ENCODE measurements around the gene SMYD3.

Gene SMYD3

DNA sequence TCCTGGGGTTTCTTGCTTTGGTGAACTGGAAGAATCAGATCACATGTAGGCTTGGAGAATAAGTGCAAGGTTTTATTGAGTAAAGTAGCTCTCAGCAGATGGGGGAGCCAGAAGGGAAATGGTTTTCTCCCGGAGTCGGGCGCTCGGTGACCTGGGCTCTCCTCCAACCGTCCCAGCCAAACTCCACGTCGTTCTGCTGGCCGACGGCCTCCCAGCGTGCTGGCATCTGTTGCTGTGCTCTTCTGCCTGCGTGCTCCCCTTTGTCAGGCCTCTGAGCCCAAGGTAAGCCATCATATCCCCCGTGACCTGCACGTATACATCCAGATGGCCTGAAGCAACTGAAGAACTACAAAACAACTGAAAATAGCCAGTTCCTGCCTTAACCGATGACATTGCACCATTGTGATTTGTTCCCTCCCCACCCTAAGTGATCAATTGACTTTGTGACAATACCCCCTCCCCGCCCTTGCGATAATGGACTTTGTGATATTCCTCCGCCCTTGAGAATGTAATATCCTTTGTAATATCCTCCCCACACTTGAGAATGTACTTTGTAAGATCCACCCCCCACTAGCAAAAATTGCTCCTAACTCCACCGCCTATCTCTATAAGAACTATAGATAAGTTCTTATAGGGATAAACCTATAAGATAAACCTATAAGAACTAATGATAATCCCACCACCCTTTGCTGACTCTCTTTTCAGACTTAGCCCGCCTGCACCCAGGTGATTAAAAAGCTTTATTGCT lies 88.3 kb downstream of the SMYD3 start:
- Histone ChIP-seq H3K79me2 (ENCODE audit: insufficient read depth, low read length) (0 out of 2 replicates have a peak, but pooled peaks cover 3% of the 10 kb centered on the region), H3K4me3 (ENCODE audit: insufficient read depth, low read length, poor library complexity, severe bottlenecking) (no peak overlapping the region), H3K36me3 (ENCODE audit: low read length) (no peaks in the 10 kb centered on the region), H3K4me2 (ENCODE audit: low read depth, low read length, poor library complexity, severe bottlenecking) (no peak overlapping the region), H3K9me2 (replicated peaks; ENCODE audit: insufficient read depth, low read length) (no peaks in the 10 kb centered on the region), H3K9ac (ENCODE audit: low read length) (no peak overlapping the region), H4K20me1 (ENCODE audit: low read depth, low read length) (0 out of 2 replicates have a peak, but pooled peaks cover 4% of the 10 kb centered on the region), H3K9me3 (ENCODE audit: insufficient read depth, low read length) (no peaks in the 10 kb centered on the region), H3K27ac (ENCODE audit: low read depth, low read length) (no peak overlapping the region), H3F3A (ENCODE audit: insufficient read depth) (no peaks in the 10 kb centered on the region), H2AFZ (ENCODE audit: low read depth, low read length, severe bottlenecking) (no peak overlapping the region), H3K27me3 (ENCODE audit: low read length) (no peaks in the 10 kb centered on the region)
- no peak for TF ChIP-seq EZH2phosphoT487 (conservative IDR thresholded peaks at IDR 0.05; ENCODE audit: low read length)
- TF ChIP-seq, protein P1, sequence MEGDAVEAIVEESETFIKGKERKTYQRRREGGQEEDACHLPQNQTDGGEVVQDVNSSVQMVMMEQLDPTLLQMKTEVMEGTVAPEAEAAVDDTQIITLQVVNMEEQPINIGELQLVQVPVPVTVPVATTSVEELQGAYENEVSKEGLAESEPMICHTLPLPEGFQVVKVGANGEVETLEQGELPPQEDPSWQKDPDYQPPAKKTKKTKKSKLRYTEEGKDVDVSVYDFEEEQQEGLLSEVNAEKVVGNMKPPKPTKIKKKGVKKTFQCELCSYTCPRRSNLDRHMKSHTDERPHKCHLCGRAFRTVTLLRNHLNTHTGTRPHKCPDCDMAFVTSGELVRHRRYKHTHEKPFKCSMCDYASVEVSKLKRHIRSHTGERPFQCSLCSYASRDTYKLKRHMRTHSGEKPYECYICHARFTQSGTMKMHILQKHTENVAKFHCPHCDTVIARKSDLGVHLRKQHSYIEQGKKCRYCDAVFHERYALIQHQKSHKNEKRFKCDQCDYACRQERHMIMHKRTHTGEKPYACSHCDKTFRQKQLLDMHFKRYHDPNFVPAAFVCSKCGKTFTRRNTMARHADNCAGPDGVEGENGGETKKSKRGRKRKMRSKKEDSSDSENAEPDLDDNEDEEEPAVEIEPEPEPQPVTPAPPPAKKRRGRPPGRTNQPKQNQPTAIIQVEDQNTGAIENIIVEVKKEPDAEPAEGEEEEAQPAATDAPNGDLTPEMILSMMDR (IDR thresholded peaks at IDR 0.05; ENCODE audit: insufficient read depth, low read length, poor library complexity, severe bottlenecking), result no peak

DNA sequence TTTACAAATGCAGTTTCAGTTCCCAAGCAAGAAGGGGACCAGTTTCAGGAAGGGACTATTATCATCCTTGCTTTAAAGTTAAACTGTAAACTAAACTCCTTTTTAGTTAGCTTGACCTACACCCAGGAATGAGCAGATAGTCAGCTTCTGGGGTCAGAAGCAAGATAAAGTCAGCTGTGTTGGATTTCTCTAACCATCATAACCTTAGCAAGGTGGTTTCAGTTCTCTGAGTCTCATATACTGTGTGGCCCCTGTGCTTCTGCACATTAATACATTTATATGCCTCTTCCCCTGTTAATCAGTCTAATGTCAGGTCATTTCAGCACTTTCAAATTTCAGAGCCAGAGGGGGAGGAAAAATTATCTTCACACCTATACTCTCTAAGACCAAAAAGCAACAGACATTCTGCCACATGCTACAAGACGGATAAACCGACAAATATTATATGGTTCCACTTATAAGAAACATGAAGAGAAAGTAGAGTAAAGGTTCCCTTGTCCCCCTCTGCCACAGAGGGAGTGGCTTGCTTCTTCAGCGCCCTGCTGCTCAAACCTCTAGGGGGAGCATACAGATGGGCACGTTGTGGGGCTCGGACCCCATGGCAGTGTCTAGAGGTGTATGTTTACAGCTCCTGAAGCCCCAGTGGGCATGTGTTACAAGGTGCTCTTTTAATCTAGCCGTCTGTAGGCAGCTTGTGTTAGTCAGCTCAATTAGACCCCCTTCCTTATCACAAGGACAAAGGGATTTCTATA lies 89.1 kb downstream of the SMYD3 start:
- H3K9me2 ChIP-seq (replicated peaks; ENCODE audit: insufficient read depth, low read length), result no peaks in the 10 kb centered on the region
- no peak for TF ChIP-seq EZH2phosphoT487 (conservative IDR thresholded peaks at IDR 0.05; ENCODE audit: low read length)
- TF ChIP-seq, protein P1 (IDR thresholded peaks at IDR 0.05; ENCODE audit: insufficient read depth, low read length, poor library complexity, severe bottlenecking), result no peak
- no peaks in the 10 kb centered on the region for H3F3A ChIP-seq (ENCODE audit: insufficient read depth)
- no peaks in the 10 kb centered on the region for H3K36me3 ChIP-seq (ENCODE audit: low read length)
- H3K4me3 ChIP-seq (ENCODE audit: insufficient read depth, low read length, poor library complexity, severe bottlenecking), result no peak overlapping the region
- H4K20me1 ChIP-seq (ENCODE audit: low read depth, low read length), result 0 out of 2 replicates have a peak, but pooled peaks cover 4% of the 10 kb centered on the region
- H3K79me2 ChIP-seq (ENCODE audit: insufficient read depth, low read length), result 0 out of 2 replicates have a peak, but pooled peaks cover 3% of the 10 kb centered on the region
- H3K9ac ChIP-seq (ENCODE audit: low read length), result no peak overlapping the region
- no peak overlapping the region for H3K27ac ChIP-seq (ENCODE audit: low read depth, low read length)
- H2AFZ ChIP-seq (ENCODE audit: low read depth, low read length, severe bottlenecking), result no peak overlapping the region
- no peak overlapping the region for H3K4me2 ChIP-seq (ENCODE audit: low read depth, low read length, poor library complexity, severe bottlenecking)
- H3K27me3 ChIP-seq (ENCODE audit: low read length), result no peaks in the 10 kb centered on the region
- no peaks in the 10 kb centered on the region for H3K9me3 ChIP-seq (ENCODE audit: insufficient read depth, low read length)

DNA sequence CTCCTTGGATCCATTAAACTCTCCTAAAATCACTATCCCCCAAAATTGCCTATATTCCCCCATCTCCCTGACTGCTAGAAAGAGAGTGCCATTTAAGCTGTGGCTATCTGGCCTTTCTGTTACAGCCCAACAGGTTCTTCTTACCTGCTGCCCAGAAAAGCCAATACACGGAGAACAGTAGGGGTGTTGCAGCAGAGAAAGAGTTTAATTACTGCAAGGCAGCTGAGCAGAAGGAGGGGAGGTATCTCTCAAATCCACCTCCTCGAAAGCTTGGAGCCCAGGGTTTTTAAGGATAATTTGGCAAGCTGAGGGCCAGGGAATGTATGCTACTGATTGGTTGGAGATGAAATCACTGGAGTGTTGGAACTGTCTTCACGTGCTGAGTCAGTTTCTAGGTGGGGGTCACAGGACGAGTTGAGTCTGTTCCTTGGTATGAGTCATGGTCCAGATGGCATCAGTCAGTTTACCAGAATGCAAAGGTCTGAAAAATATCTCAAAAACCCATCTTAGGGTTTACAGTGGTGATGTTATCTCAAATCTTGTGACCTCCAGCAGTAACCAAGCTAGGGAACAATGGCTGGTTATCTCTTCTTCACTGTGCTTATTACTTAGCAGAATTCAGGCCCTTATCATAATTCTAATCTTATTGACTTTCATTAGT lies 89.8 kb downstream of the SMYD3 start:
- Histone ChIP-seq H3K4me2 (ENCODE audit: low read depth, low read length, poor library complexity, severe bottlenecking) (no peak overlapping the region), H3K27ac (ENCODE audit: low read depth, low read length) (no peak overlapping the region)

More for the DNA sequence above, 89.8 kb downstream of the SMYD3 start:
- no peaks in the 10 kb centered on the region for H3K36me3 ChIP-seq (ENCODE audit: low read length)
- 0 out of 2 replicates have a peak, but pooled peaks cover 4% of the 10 kb centered on the region for H4K20me1 ChIP-seq (ENCODE audit: low read depth, low read length)
- H3K79me2 ChIP-seq (ENCODE audit: insufficient read depth, low read length), result no peaks in the 10 kb centered on the region
- no peaks in the 10 kb centered on the region for H3K27me3 ChIP-seq (ENCODE audit: low read length)
- H3K9me2 ChIP-seq (replicated peaks; ENCODE audit: insufficient read depth, low read length), result no peaks in the 10 kb centered on the region
- TF ChIP-seq, protein P1 (IDR thresholded peaks at IDR 0.05; ENCODE audit: insufficient read depth, low read length, poor library complexity, severe bottlenecking), result no peak
- TF ChIP-seq EZH2phosphoT487 (conservative IDR thresholded peaks at IDR 0.05; ENCODE audit: low read length), result no peak
- no peak overlapping the region for H3K4me3 ChIP-seq (ENCODE audit: insufficient read depth, low read length, poor library complexity, severe bottlenecking)
- no peaks in the 10 kb centered on the region for H3F3A ChIP-seq (ENCODE audit: insufficient read depth)
- H2AFZ ChIP-seq (ENCODE audit: low read depth, low read length, severe bottlenecking), result no peak overlapping the region
- H3K9me3 ChIP-seq (ENCODE audit: insufficient read depth, low read length), result no peaks in the 10 kb centered on the region
- H3K9ac ChIP-seq (ENCODE audit: low read length), result no peak overlapping the region
